Brain microvascular endothelial cell (primary cell): ENCODE data around the gene CDX2.

Experiments used
- DNase-seq: peaks from one replicate; pipeline ENCODE4 v3.0.0-alpha.2; 2020
- H3K27ac ChIP-seq: fragments of 250-450 bp; sonication (Bioruptor Pico); 2 replicates; pipeline ENCODE4 v1.5.1; 2020; ENCODE audit warnings: mild to moderate bottlenecking, moderate library complexity
- H3K27me3 ChIP-seq: fragments of 250-450 bp; sonication (Bioruptor Pico); replicated peaks from 2 replicates; pipeline ENCODE4 v1.5.1; 2020; ENCODE audit warnings: mild to moderate bottlenecking
- H3K36me3 ChIP-seq: fragments of 250-450 bp; sonication (Bioruptor Pico); replicated peaks from 2 replicates; pipeline ENCODE4 v1.5.1; 2020; ENCODE audit warnings: mild to moderate bottlenecking
- H3K4me3 ChIP-seq: 2 replicates; pipeline ENCODE4 v1.5.1; 2011; ENCODE audit warnings: low read depth, mild to moderate bottlenecking, control low read depth, low read length, moderate library complexity
- in situ Hi-C: cut with HindIII; loops from 2 replicates; pipeline ENCODE4 v1.10.0; 2017; ENCODE audit warnings: low sequenced_read_pairs, low pct_ligation_motif_present
- TF ChIP-seq, protein P1 (sequence below): IDR thresholded peaks from 2 replicates; pipeline ENCODE4 v1.5.1; 2011; ENCODE audit warnings: low read depth, mild to moderate bottlenecking, moderate library complexity, low read length, control low read depth, inconsistent platforms; ENCODE audit errors: missing control alignments

The CDX2 gene

DNA sequence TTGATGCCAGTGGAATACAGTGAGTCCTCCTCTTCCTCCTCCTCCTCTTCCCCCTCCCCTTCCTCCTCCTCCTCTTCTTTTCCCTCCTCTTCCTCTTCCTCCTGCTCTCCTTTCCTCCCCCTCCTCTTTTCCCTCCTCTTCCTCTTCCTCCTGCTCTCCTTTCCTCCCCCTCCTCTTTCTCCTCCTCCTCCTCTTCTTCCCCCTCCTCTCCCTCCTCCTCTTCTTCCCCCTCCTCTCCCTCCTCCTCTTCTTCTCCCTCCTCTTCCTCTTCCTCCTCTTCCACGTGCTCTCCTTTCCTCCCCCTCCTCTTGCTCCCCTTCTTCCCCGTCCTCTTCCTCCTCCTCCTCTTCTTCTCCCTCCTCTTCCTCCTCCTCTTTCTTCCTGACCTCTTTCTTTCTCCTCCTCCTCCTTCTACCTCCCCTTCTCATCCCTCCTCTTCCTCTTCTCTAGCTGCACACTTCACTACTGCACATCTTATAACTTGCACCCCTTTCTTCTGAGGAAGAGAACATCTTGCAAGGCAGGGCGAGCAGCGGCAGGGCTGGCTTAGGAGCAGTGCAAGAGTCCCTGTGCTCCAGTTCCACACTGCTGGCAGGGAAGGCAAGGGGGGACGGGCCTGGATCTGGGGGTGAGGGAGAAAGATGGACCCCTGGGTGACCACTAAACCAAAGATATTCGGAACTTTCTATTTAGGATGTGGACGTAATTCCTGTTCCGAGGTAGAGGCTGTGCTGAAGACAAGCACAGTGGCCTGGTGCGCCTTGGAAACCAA, 43.7 kb downstream of the CDX2 start:
- no peaks in the 10 kb centered on the region for H3K36me3 ChIP-seq
- H3K27me3 ChIP-seq = peaks cover 100% of the 10 kb centered on the region
- DNase-seq = no peak
- TF ChIP-seq, protein P1, sequence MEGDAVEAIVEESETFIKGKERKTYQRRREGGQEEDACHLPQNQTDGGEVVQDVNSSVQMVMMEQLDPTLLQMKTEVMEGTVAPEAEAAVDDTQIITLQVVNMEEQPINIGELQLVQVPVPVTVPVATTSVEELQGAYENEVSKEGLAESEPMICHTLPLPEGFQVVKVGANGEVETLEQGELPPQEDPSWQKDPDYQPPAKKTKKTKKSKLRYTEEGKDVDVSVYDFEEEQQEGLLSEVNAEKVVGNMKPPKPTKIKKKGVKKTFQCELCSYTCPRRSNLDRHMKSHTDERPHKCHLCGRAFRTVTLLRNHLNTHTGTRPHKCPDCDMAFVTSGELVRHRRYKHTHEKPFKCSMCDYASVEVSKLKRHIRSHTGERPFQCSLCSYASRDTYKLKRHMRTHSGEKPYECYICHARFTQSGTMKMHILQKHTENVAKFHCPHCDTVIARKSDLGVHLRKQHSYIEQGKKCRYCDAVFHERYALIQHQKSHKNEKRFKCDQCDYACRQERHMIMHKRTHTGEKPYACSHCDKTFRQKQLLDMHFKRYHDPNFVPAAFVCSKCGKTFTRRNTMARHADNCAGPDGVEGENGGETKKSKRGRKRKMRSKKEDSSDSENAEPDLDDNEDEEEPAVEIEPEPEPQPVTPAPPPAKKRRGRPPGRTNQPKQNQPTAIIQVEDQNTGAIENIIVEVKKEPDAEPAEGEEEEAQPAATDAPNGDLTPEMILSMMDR = no peak
- H3K27ac ChIP-seq = no peak overlapping the region
- no peak overlapping the region for H3K4me3 ChIP-seq
- in situ Hi-C loops = no loop called here

DNA sequence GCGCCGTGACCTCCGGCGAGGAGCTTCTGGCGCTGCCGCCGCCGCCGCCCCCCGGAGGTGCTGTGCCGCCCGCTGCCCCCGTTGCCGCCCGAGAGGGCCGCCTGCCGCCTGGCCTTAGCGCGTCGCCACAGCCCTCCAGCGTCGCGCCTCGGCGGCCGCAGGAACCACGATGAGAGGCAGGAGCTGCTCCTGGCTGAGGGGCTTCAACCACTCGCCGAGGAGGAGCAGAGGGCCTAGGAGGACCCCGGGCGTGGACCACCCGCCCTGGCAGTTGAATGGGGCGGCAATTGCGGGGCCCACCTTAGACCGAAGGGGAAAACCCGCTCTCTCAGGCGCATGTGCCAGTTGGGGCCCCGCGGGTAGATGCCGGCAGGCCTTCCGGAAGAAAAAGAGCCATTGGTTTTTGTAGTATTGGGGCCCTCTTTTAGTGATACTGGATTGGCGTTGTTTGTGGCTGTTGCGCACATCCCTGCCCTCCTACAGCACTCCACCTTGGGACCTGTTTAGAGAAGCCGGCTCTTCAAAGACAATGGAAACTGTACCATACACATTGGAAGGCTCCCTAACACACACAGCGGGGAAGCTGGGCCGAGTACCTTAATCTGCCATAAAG, 44.5 kb downstream of the CDX2 start:
- in situ Hi-C loops = no loop called here
- Histone ChIP-seq H3K4me3 (no peak overlapping the region), H3K27me3 (peaks cover 100% of the 10 kb centered on the region), H3K36me3 (no peaks in the 10 kb centered on the region), H3K27ac (no peak overlapping the region)
- TF ChIP-seq, protein P1 = no peak
- no peak for DNase-seq

DNA sequence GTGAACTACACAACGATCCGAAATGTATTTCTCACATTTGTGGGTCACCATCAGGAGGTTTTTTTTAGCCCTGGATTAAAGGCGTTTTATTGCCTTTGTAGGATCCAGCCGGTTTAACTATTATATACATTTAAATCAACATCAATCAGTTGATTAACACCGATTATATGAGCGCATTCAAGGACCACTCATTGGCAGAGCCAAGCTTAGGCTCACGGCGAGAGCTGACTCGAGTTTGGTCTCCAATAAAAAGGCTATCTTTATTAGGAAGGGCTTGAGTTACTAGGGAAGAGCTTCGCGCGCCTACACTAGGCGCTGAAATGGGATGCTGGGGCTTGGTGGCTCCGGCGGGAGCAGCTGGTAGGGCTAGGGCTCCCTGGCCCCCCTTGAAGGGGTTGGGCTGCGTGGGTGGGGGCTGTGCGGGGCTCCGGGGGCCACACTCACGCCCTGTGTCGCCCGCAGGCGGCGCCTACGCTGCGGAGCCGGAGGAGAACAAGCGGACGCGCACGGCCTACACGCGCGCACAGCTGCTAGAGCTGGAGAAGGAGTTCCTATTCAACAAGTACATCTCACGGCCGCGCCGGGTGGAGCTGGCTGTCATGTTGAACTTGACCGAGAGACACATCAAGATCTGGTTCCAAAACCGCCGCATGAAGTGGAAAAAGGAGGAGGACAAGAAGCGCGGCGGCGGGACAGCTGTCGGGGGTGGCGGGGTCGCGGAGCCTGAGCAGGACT, 45.2 kb downstream of the CDX2 start:
- Histone ChIP-seq H3K36me3 (no peaks in the 10 kb centered on the region), H3K4me3 (no peak overlapping the region), H3K27me3 (peaks cover 100% of the 10 kb centered on the region), H3K27ac (no peak overlapping the region)
- TF ChIP-seq, protein P1 = no peak
- in situ Hi-C loops = no loop called here
- DNase-seq = no peak

DNA sequence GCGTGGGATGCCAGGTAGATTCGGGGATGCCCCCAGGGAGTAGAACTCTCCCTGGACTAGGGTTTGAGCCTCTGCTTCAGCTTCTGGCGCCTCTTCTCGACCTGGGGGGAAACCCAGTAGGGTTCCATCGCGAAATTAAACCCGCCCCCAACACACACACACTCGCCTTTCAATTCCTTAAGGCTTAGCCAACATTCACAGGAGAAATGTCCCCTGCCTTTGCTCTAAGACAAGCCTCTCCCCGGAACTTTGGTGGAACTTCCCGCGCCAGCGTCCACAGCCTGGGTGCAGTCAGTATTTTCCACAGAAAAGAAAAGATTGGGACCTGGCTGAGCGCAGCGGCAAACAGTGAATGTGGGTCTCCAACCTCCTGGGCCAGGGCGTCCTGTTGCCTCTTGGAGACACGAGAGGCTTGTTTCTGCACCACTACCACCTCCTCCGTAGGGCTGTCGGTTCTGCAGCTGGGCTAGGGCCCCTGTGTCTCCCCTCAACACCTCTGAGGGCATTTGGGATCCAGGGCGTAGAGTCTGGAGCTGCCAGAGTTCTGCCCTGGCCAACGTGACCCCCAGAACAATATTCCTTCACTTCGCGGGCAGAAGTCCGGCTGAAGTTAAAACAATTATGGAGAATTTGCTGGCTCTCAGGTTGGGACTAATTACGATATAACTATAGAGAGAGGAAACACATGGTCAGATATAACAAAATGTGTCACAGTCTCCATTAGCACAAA, 46.1 kb downstream of the CDX2 start:
- Histone ChIP-seq H3K27me3 (peaks cover 100% of the 10 kb centered on the region), H3K4me3 (no peak overlapping the region), H3K27ac (no peak overlapping the region), H3K36me3 (no peaks in the 10 kb centered on the region)
- no peak for DNase-seq
- in situ Hi-C loops = no loop called here
- TF ChIP-seq, protein P1 = no peak

DNA sequence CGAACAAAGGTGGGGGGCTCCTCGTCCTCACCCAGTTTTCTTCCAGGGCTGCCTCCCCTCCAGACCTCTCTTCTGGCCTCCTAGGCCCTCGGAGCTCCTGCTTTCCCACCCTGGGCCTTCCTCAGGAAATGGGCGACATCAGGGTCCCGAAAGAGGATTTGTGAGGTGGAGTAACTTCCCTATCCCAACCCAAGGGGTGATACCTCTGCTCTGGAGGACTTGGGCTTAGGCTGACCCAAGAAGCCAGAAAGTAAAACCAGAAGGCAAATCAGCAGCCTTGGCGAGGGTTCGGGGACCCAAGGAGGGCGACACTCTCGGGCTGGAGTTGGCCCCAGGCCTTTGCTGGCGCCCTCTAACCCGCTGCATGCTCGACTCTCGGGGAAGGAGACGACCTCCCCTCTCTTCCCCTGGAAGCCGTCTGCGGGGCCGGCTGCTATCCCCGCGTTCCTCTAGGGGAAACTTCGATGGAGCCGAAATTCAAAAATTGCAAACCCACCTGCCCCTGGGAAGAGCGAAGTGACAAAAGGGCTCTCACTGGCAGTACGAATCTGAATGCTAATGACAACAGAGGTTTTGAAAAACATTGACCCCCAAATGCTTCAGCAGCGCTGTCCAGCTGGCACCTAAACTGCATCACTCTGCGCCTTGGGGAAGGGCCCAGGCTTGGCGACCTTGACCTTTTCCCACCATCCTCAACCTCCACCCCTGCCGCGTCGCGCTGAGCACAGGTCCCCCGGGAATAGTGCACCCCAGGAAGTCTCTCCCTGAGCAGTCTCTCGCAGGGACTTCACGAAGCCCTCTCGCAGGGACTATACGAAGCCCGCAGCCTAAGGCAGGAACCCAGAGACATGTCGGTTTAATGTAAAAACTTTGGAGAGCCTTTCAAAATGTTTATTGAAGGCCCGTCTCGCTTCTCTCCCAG, 46.9 kb downstream of the CDX2 start:
- no peak overlapping the region for H3K27ac ChIP-seq
- no peak overlapping the region for H3K4me3 ChIP-seq
- H3K27me3 ChIP-seq = peaks cover 100% of the 10 kb centered on the region
- no peaks in the 10 kb centered on the region for H3K36me3 ChIP-seq
- in situ Hi-C loops = no loop called here
- DNase-seq = no peak
- TF ChIP-seq, protein P1 = no peak
